Stimulated activated CD8-positive, alpha-beta memory T cell treated with anti-CD3 and anti-CD28 coated beads, Interleukin-15, amount 100 ng/mL, for 4 hours (primary cell): Measurements from ENCODE around the gene ANKRD13C.

Source experiments
- DNase-seq, 2 donors: peaks; one replicate each; pipeline ENCODE4 v3.0.0-alpha.2; 2020; ENCODE audit warnings: low read depth in 2 of 2

Gene ANKRD13C

GRCh38 chr1:70220517-70221237 lies 133.8 kb downstream of the ANKRD13C start:
- DNase-seq, result no peak

GRCh38 chr1:70220015-70220414 lies 134.5 kb downstream of the ANKRD13C start:
- DNase-seq, result no peak

- no peak for DNase-seq
Observed at GRCh38 chr1:70211541-70211940, 143.0 kb downstream of the ANKRD13C start.

- no peak for DNase-seq
Observed at GRCh38 chr1:70210820-70211219, 143.7 kb downstream of the ANKRD13C start.
